Trophoblast cell (in vitro differentiated cells and primary cell): Measurements from ENCODE around the gene TUBGCP3.

ENCODE experiments used
- DNase-seq, 2 donors: peaks; one replicate each; pipeline ENCODE4 v3.0.0-alpha.2; 2016
- H2AFZ ChIP-seq: 2 replicates; pipeline ENCODE4 v1.6.1; 2013; ENCODE audit warnings: low read length, moderate library complexity, mild to moderate bottlenecking; ENCODE audit not compliant: insufficient read depth, poor library complexity
- H2AK5ac ChIP-seq: 2 replicates; pipeline ENCODE4 v1.6.1; 2013; ENCODE audit warnings: mild to moderate bottlenecking, low read length
- H2BK120ac ChIP-seq: 2 replicates; pipeline ENCODE4 v1.6.1; 2013; ENCODE audit warnings: low read length, mild to moderate bottlenecking, moderate library complexity; ENCODE audit not compliant: insufficient read depth, poor library complexity
- H2BK12ac ChIP-seq: 2 replicates; pipeline ENCODE4 v1.6.1; 2013; ENCODE audit warnings: mild to moderate bottlenecking, low read length, moderate library complexity
- H2BK5ac ChIP-seq: 2 replicates; pipeline ENCODE4 v1.6.1; 2013; ENCODE audit warnings: low read length, low read depth, moderate library complexity, mild to moderate bottlenecking; ENCODE audit not compliant: poor library complexity
- H3K14ac ChIP-seq: 2 replicates; pipeline ENCODE4 v1.6.1; 2013; ENCODE audit warnings: mild to moderate bottlenecking, low read length
- H3K18ac ChIP-seq: 2 replicates; pipeline ENCODE4 v1.6.1; 2013; ENCODE audit warnings: mild to moderate bottlenecking, low read length
- H3K23ac ChIP-seq: 2 replicates; pipeline ENCODE4 v1.6.1; 2013; ENCODE audit warnings: low read length
- H3K27ac ChIP-seq: 2 replicates; pipeline ENCODE4 v1.5.1; 2013; ENCODE audit warnings: low read depth, mild to moderate bottlenecking, inconsistent platforms, low read length, moderate library complexity
- H3K27me3 ChIP-seq: 2 replicates; pipeline ENCODE4 v1.6.1; 2013; ENCODE audit warnings: inconsistent platforms, mild to moderate bottlenecking, low read length, moderate library complexity; ENCODE audit not compliant: insufficient read depth
- H3K36me3 ChIP-seq, 2 experiments: 1 replicate in 1 of 2; 2 replicates in 1 of 2; pipeline ENCODE4 v1.6.1; 2013; ENCODE audit warnings: low read length in 2 of 2, mild to moderate bottlenecking in 2 of 2, moderate library complexity in 1 of 2; ENCODE audit not compliant: insufficient read depth in 2 of 2, control insufficient read depth in 1 of 2
- H3K4ac ChIP-seq: 2 replicates; pipeline ENCODE4 v1.6.1; 2013; ENCODE audit warnings: low read depth, mild to moderate bottlenecking, low read length, moderate library complexity
- H3K4me1 ChIP-seq, 2 experiments: 1 replicate in 1 of 2; 2 replicates in 1 of 2; pipeline ENCODE4 v1.6.1; 2013; ENCODE audit warnings: low read length in 2 of 2, mild to moderate bottlenecking in 2 of 2, moderate library complexity in 1 of 2; ENCODE audit not compliant: insufficient read depth in 2 of 2, control insufficient read depth in 1 of 2
- H3K4me2 ChIP-seq: 2 replicates; pipeline ENCODE4 v1.6.1; 2013; ENCODE audit warnings: inconsistent platforms, mild to moderate bottlenecking, low read length, moderate library complexity
- H3K4me3 ChIP-seq: 2 replicates; pipeline ENCODE4 v1.5.1; 2013; ENCODE audit warnings: mild to moderate bottlenecking, low read depth, low read length, inconsistent platforms
- H3K79me1 ChIP-seq: one replicate; pipeline ENCODE4 v1.6.1; 2013; ENCODE audit warnings: low read length
- H3K79me2 ChIP-seq: 2 replicates; pipeline ENCODE4 v1.6.1; 2013; ENCODE audit warnings: low read length, mild to moderate bottlenecking; ENCODE audit not compliant: control insufficient read depth, insufficient read depth, poor library complexity
- H3K9ac ChIP-seq: 2 replicates; pipeline ENCODE4 v1.6.1; 2013; ENCODE audit warnings: mild to moderate bottlenecking, low read length
- H3K9me3 ChIP-seq: 2 replicates; pipeline ENCODE4 v1.6.1; 2013; ENCODE audit warnings: low read depth, mild to moderate bottlenecking, control low read depth, inconsistent platforms, low read length; ENCODE audit not compliant: insufficient read depth
- H4K12ac ChIP-seq: 2 replicates; pipeline ENCODE4 v1.6.1; 2013; ENCODE audit warnings: low read depth, mild to moderate bottlenecking, low read length, moderate library complexity
- H4K8ac ChIP-seq: 2 replicates; pipeline ENCODE4 v1.6.1; 2013; ENCODE audit warnings: low read depth, mild to moderate bottlenecking, low read length, moderate library complexity
- H4K91ac ChIP-seq: one replicate; pipeline ENCODE4 v1.6.1; 2013; ENCODE audit warnings: low read depth, mild to moderate bottlenecking, low read length, moderate library complexity
- WGBS: extraction: QIAGEN DNeasy Blood & Tissue Kit; methylation state at CpG from one replicate; pipeline ENCODE4 v1.1.7; 2013; ENCODE audit warnings: missing lambda C conversion rate; ENCODE audit not compliant: insufficient read length, insufficient coverage; ENCODE audit errors: extremely low coverage; 5-methylcytosine and 5-hydroxymethylcytosine counted together

The TUBGCP3 gene

DNA sequence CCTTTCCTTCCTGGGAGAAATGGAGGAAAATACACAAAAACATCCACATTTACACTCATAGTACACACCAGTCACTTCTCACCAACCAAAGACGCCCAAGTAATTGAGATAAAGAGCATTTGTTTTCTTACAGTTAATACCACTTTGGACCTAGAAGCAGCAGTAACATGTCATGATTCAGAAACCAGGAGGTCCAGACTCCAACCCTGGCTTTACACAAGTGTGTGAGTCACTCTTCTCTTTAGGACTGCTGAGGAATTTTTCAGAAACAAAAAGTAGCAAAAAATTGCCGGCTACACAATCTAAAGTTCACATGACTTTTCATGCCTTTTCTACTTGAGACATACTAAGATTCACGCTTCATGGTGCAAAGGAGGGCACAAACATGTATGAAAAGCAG is 42.1 kb downstream of the TUBGCP3 start:
- no peak overlapping the region for H3K14ac ChIP-seq
- H3K79me2 ChIP-seq, result no peaks in the 10 kb centered on the region
- WGBS, result no CpG with 5 or more reads among the region's 3 CpGs
- no peak overlapping the region for H4K91ac ChIP-seq
- H3K4me1 ChIP-seq, result no peaks in the 10 kb centered on the region
- peaks cover 15 to 17% of the 10 kb centered on the region in 2 experiments for H3K36me3 ChIP-seq
- no peak overlapping the region for H2BK5ac ChIP-seq
- no peak overlapping the region for H3K27ac ChIP-seq
- H2AFZ ChIP-seq, result no peak overlapping the region
- no peaks in the 10 kb centered on the region for H3K79me1 ChIP-seq
- no peak overlapping the region for H2AK5ac ChIP-seq
- no peaks in the 10 kb centered on the region for H3K27me3 ChIP-seq
- no peak for DNase-seq
- H4K12ac ChIP-seq, result no peak overlapping the region
- H3K4ac ChIP-seq, result no peak overlapping the region
- no peak overlapping the region for H3K18ac ChIP-seq
- H3K9me3 ChIP-seq, result no peaks in the 10 kb centered on the region
- no peak overlapping the region for H3K9ac ChIP-seq
- no peak overlapping the region for H4K8ac ChIP-seq
- no peak overlapping the region for H2BK120ac ChIP-seq
- H3K23ac ChIP-seq, result no peak overlapping the region
- no peak overlapping the region for H3K4me2 ChIP-seq
- no peak overlapping the region for H3K4me3 ChIP-seq
- H2BK12ac ChIP-seq, result no peak overlapping the region

GRCh38 chr13:112532837-112533745 is 54.9 kb downstream of the TUBGCP3 start:
- no peaks in the 10 kb centered on the region for H3K79me2 ChIP-seq

GRCh38 chr13:112531263-112531794 is 56.6 kb downstream of the TUBGCP3 start:
- no peak for DNase-seq
- Histone ChIP-seq H3K18ac (no peak overlapping the region), H2BK12ac (no peak overlapping the region), H3K27ac (no peak overlapping the region), H3K14ac (no peak overlapping the region), H3K4me3 (no peak overlapping the region), H3K27me3 (no peaks in the 10 kb centered on the region), H3K23ac (no peak overlapping the region), H4K12ac (no peak overlapping the region), H3K36me3 (peaks cover 3 to 6% of the 10 kb centered on the region in 2 experiments), H3K79me1 (no peaks in the 10 kb centered on the region), H3K9me3 (peaks cover 2% of the 10 kb centered on the region), H2BK5ac (no peak overlapping the region), H2BK120ac (no peak overlapping the region), H3K79me2 (no peaks in the 10 kb centered on the region), H3K4ac (no peak overlapping the region), H2AK5ac (no peak overlapping the region), H2AFZ (no peak overlapping the region), H3K9ac (no peak overlapping the region), H4K91ac (no peak overlapping the region), H3K4me1 (no peaks in the 10 kb centered on the region), H4K8ac (no peak overlapping the region), H3K4me2 (no peak overlapping the region)
- no CpG with 5 or more reads among the region's 12 CpGs for WGBS

More at GRCh38 chr13:112532837-112533745, 54.9 kb downstream of the TUBGCP3 start:
- H4K12ac ChIP-seq, result no peak overlapping the region
- H2AFZ ChIP-seq, result no peak overlapping the region
- H4K8ac ChIP-seq, result no peak overlapping the region
- H4K91ac ChIP-seq, result no peak overlapping the region
- no peak overlapping the region for H3K18ac ChIP-seq
- no peak overlapping the region for H3K23ac ChIP-seq
- no peak overlapping the region for H3K4me2 ChIP-seq
- no peak overlapping the region for H2BK5ac ChIP-seq
- DNase-seq, result no peak
- H3K27ac ChIP-seq, result no peak overlapping the region
- no peaks in the 10 kb centered on the region for H3K79me1 ChIP-seq
- H3K36me3 ChIP-seq, result peaks cover 0 to 2% of the 10 kb centered on the region in 2 experiments
- H3K4me3 ChIP-seq, result no peak overlapping the region
- no peaks in the 10 kb centered on the region for H3K4me1 ChIP-seq
- no peaks in the 10 kb centered on the region for H3K27me3 ChIP-seq
- no peak overlapping the region for H3K14ac ChIP-seq
- H2AK5ac ChIP-seq, result no peak overlapping the region
- no peak overlapping the region for H3K9ac ChIP-seq
- H3K9me3 ChIP-seq, result no peaks in the 10 kb centered on the region
- no peak overlapping the region for H2BK120ac ChIP-seq
- no CpG with 5 or more reads among the region's 13 CpGs for WGBS
- no peak overlapping the region for H3K4ac ChIP-seq
- no peak overlapping the region for H2BK12ac ChIP-seq

GRCh38 chr13:112530861-112531260 is 57.1 kb downstream of the TUBGCP3 start:
- Histone ChIP-seq H3K14ac (no peak overlapping the region), H3K23ac (no peak overlapping the region), H3K4me3 (no peak overlapping the region), H3K27ac (no peak overlapping the region), H3K4ac (no peak overlapping the region), H2AK5ac (no peak overlapping the region), H3K4me2 (no peak overlapping the region), H3K9ac (no peak overlapping the region), H2BK120ac (no peak overlapping the region), H3K9me3 (peaks cover 5% of the 10 kb centered on the region), H4K12ac (no peak overlapping the region), H2BK12ac (no peak overlapping the region), H2BK5ac (no peak overlapping the region), H4K91ac (no peak overlapping the region), H3K27me3 (no peaks in the 10 kb centered on the region), H3K79me1 (no peaks in the 10 kb centered on the region), H3K36me3 (peaks cover 6 to 7% of the 10 kb centered on the region in 2 experiments), H4K8ac (no peak overlapping the region), H3K79me2 (no peaks in the 10 kb centered on the region), H3K4me1 (no peaks in the 10 kb centered on the region), H2AFZ (no peak overlapping the region), H3K18ac (no peak overlapping the region)
- DNase-seq, result no peak
- no CpG with 5 or more reads among the region's 2 CpGs for WGBS
